ENCODE results near the gene POLL. TPM values are rescaled to one million over a fixed set of nuclear protein-coding genes. Genes with fewer than 3 reads are reported as not detected.
A peak's percentile ranks its signal among the peaks of the same experiment; 100 is the strongest.

The POLL gene
- total RNA-seq, 2 donors from 2014 or later = 51.8 to 59.3 TPM

DNA sequence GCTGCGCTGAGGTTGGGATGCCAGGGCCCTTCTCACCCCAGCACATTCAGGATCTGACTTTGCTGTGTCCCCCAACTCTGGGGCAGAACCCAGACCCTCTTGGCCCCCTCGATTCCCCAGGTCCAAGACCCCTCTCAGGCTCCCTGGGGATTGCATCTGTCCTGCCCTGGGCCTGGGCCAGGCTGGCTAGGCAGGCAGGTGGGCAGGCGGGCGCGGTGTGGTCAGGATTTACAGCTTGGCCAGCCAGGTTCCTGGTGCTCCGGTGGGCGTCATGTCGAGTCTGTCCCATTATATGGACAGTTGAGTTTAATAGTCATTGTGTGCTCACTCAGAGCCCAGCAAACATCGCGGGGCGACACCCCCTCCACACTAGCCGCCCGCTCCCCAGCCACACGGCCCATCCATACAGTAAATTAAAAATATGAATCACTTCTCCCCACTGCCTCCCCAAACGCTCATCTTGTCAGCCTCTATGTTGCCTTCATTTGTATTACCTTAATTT lies 23.5 kb downstream of the POLL start:
- TF ChIP-seq CTCF (conservative IDR thresholded peaks at IDR 0.05) = no peak
- H3K27me3 Mint-ChIP-seq (ENCODE audit: insufficient read depth) = peaks cover 62% of the 10 kb centered on the region
- H3K36me3 Mint-ChIP-seq (ENCODE audit: low read depth) = no peaks in the 10 kb centered on the region
- no peaks in the 10 kb centered on the region for H3K4me1 Mint-ChIP-seq
- Histone ChIP-seq H3K27me3 (ENCODE audit: control insufficient read depth, insufficient read depth, low read length, poor library complexity, severe bottlenecking) (peaks cover 36% of the 10 kb centered on the region), H3K27ac (ENCODE audit: low read depth, low read length) (no peak overlapping the region), H3K9me3 (ENCODE audit: control insufficient read depth, low read length) (no peaks in the 10 kb centered on the region), H3K4me3 (ENCODE audit: low read length) (no peak overlapping the region), H3K9ac (ENCODE audit: extremely low read depth, low read length, poor library complexity, severe bottlenecking) (no peak overlapping the region), H3K4me1 (ENCODE audit: control insufficient read depth, insufficient read depth, low read length) (no peaks in the 10 kb centered on the region), H3K36me3 (ENCODE audit: control insufficient read depth, insufficient read depth, low read length) (no peaks in the 10 kb centered on the region)
- no peak overlapping the region for H3K27ac Mint-ChIP-seq
- 93 to 94% methylated on average over 4 to 14 of the region's 15 CpGs for WGBS, 2 experiments (ENCODE audit: insufficient coverage in 1 of 2, insufficient read length in 1 of 2)
- no peaks in the 10 kb centered on the region for H3K9me3 Mint-ChIP-seq
- no peak overlapping the region for H3K4me3 Mint-ChIP-seq
- DNase-seq = peak; percentile 28

GRCh38 chr10:101563497-101564040 lies 24.5 kb downstream of the POLL start:
- Histone ChIP-seq H3K27ac (ENCODE audit: low read depth, low read length) (no peak overlapping the region), H3K9me3 (ENCODE audit: control insufficient read depth, low read length) (no peaks in the 10 kb centered on the region), H3K27me3 (ENCODE audit: control insufficient read depth, insufficient read depth, low read length, poor library complexity, severe bottlenecking) (peaks cover 26% of the 10 kb centered on the region), H3K4me3 (ENCODE audit: low read length) (no peak overlapping the region), H3K4me1 (ENCODE audit: control insufficient read depth, insufficient read depth, low read length) (no peaks in the 10 kb centered on the region), H3K9ac (ENCODE audit: extremely low read depth, low read length, poor library complexity, severe bottlenecking) (no peak overlapping the region), H3K36me3 (ENCODE audit: control insufficient read depth, insufficient read depth, low read length) (no peaks in the 10 kb centered on the region)
- Mint-ChIP-seq H3K4me1 (no peaks in the 10 kb centered on the region), H3K36me3 (ENCODE audit: low read depth) (no peaks in the 10 kb centered on the region), H3K27ac (no peak overlapping the region), H3K4me3 (no peak overlapping the region), H3K27me3 (ENCODE audit: insufficient read depth) (peaks cover 52% of the 10 kb centered on the region), H3K9me3 (no peaks in the 10 kb centered on the region)
- TF ChIP-seq CTCF (conservative IDR thresholded peaks at IDR 0.05) = no peak
- DNase-seq = no peak
- 89 to 92% methylated on average over 6 to 11 of the region's 11 CpGs for WGBS, 2 experiments (ENCODE audit: insufficient coverage in 1 of 2, insufficient read length in 1 of 2)

- H3K9me3 ChIP-seq (ENCODE audit: control insufficient read depth, low read length) = no peaks in the 10 kb centered on the region
- H3K27me3 Mint-ChIP-seq (ENCODE audit: insufficient read depth) = peaks cover 47% of the 10 kb centered on the region
- no peaks in the 10 kb centered on the region for H3K36me3 ChIP-seq (ENCODE audit: control insufficient read depth, insufficient read depth, low read length)
- peaks cover 20% of the 10 kb centered on the region for H3K27me3 ChIP-seq (ENCODE audit: control insufficient read depth, insufficient read depth, low read length, poor library complexity, severe bottlenecking)
- no peaks in the 10 kb centered on the region for H3K4me1 Mint-ChIP-seq
- H3K36me3 Mint-ChIP-seq (ENCODE audit: low read depth) = no peaks in the 10 kb centered on the region
- no peak overlapping the region for H3K27ac ChIP-seq (ENCODE audit: low read depth, low read length)
- 93% methylated on average over 3 of the region's 3 CpGs; no CpG with 5 or more reads in 1 of the 2 experiments for WGBS, 2 experiments (ENCODE audit: insufficient coverage in 1 of 2, insufficient read length in 1 of 2)
- no peak overlapping the region for H3K4me3 ChIP-seq (ENCODE audit: low read length)
- DNase-seq = peak; percentile 38
- no peak overlapping the region for H3K4me3 Mint-ChIP-seq
- TF ChIP-seq CTCF (conservative IDR thresholded peaks at IDR 0.05) = no peak
- no peak overlapping the region for H3K27ac Mint-ChIP-seq
- H3K4me1 ChIP-seq (ENCODE audit: control insufficient read depth, insufficient read depth, low read length) = no peaks in the 10 kb centered on the region
- H3K9ac ChIP-seq (ENCODE audit: extremely low read depth, low read length, poor library complexity, severe bottlenecking) = no peak overlapping the region
- no peaks in the 10 kb centered on the region for H3K9me3 Mint-ChIP-seq
Observed at GRCh38 chr10:101563007-101563406, 25.1 kb downstream of the POLL start.
